ENCODE results near the gene HTN1. TPM values are rescaled to one million over a fixed set of nuclear protein-coding genes. Genes with fewer than 3 reads are reported as not detected.
"Not testable (repeated sequence)": the region's sequence is repeated elsewhere in the genome, so short reads cannot be mapped to it uniquely, and the experiment has no call there.

HTN1 gene
- total RNA-seq (2022) (not detected in 2 replicates), Bru-seq, nascent RNA (not detected), BruChase-seq, experiment 1, labeled RNA remaining after a 6-hour chase (not detected), BruChase-seq, experiment 2, labeled RNA remaining after a 2-hour chase (not detected)
- long read RNA-seq, result 0 reads

- H3K36me3 Mint-ChIP-seq (ENCODE audit: insufficient read depth, unreplicated experiment); DNase-seq: not testable (repeated sequence)
These were observed at the start of gene HTN1 for GRCh38 chr4:70050138-70050537. Gene HTN1, plus strand, starts transcription at chr4:70050438. Its CDS starts 2,639 bp downstream, at chr4:70053077.

DNA sequence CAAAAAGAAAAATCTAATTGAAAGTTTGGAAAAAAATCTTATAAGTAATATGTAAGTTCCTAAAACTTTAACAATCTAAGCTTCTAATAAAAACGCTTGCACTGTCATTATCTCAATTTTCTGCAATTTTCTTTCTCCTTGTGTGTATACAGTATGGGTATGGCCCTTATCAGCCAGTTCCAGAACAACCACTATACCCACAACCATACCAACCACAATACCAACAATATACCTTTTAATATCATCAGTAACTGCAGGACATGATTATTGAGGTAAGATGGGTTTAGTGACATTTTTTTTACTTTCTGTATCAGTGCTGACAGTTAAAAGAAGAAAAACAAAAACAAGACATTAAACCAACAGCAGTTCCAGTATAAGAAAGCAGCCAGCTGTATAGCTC lies 49.5 kb upstream of the HTN1 start:
- H3K27ac Mint-ChIP-seq (ENCODE audit: unreplicated experiment), result no peak overlapping the region
- CTCF ChIA-PET, result no interaction called here
- H3K27me3 Mint-ChIP-seq (ENCODE audit: unreplicated experiment), result no peaks in the 10 kb centered on the region
- BruUV-seq (replicated peaks), result no TSS peak
- no peaks in the 10 kb centered on the region for H3K9me3 Mint-ChIP-seq (ENCODE audit: low read depth, unreplicated experiment)
- no peaks in the 10 kb centered on the region for H3K36me3 Mint-ChIP-seq (ENCODE audit: insufficient read depth, unreplicated experiment)
- H3K4me3 Mint-ChIP-seq (ENCODE audit: low read depth, unreplicated experiment), result no peak overlapping the region
- TF ChIP-seq, protein P1, sequence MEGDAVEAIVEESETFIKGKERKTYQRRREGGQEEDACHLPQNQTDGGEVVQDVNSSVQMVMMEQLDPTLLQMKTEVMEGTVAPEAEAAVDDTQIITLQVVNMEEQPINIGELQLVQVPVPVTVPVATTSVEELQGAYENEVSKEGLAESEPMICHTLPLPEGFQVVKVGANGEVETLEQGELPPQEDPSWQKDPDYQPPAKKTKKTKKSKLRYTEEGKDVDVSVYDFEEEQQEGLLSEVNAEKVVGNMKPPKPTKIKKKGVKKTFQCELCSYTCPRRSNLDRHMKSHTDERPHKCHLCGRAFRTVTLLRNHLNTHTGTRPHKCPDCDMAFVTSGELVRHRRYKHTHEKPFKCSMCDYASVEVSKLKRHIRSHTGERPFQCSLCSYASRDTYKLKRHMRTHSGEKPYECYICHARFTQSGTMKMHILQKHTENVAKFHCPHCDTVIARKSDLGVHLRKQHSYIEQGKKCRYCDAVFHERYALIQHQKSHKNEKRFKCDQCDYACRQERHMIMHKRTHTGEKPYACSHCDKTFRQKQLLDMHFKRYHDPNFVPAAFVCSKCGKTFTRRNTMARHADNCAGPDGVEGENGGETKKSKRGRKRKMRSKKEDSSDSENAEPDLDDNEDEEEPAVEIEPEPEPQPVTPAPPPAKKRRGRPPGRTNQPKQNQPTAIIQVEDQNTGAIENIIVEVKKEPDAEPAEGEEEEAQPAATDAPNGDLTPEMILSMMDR (IDR thresholded peaks at IDR 0.05; ENCODE audit: unreplicated experiment), result no peak
- H3K4me1 Mint-ChIP-seq (ENCODE audit: low read depth, unreplicated experiment), result no peaks in the 10 kb centered on the region
- intact Hi-C loops (cut with micrococcal nuclease; ENCODE audit: unreplicated experiment), result no loop called here
- DNase-seq, result no peak

More at GRCh38 chr4:70050138-70050537, at the start of gene HTN1:
- H3K4me3 Mint-ChIP-seq (ENCODE audit: low read depth, unreplicated experiment); H3K27me3 Mint-ChIP-seq (ENCODE audit: unreplicated experiment); BruUV-seq (replicated peaks); H3K9me3 Mint-ChIP-seq (ENCODE audit: low read depth, unreplicated experiment); H3K27ac Mint-ChIP-seq (ENCODE audit: unreplicated experiment); CTCF ChIA-PET; H3K4me1 Mint-ChIP-seq (ENCODE audit: low read depth, unreplicated experiment); intact Hi-C loops (cut with micrococcal nuclease; ENCODE audit: unreplicated experiment): not testable (repeated sequence)

GRCh38 chr4:70002507-70002906 lies 47.7 kb upstream of the HTN1 start:
- Mint-ChIP-seq H3K36me3 (ENCODE audit: insufficient read depth, unreplicated experiment) (no peaks in the 10 kb centered on the region), H3K9me3 (ENCODE audit: low read depth, unreplicated experiment) (no peaks in the 10 kb centered on the region), H3K27ac (ENCODE audit: unreplicated experiment) (no peak overlapping the region), H3K4me3 (ENCODE audit: low read depth, unreplicated experiment) (no peak overlapping the region), H3K27me3 (ENCODE audit: unreplicated experiment) (no peaks in the 10 kb centered on the region), H3K4me1 (ENCODE audit: low read depth, unreplicated experiment) (no peaks in the 10 kb centered on the region)
- BruUV-seq (replicated peaks), result no TSS peak
- intact Hi-C loops (cut with micrococcal nuclease; ENCODE audit: unreplicated experiment), result no loop called here
- no peak for DNase-seq
- TF ChIP-seq, protein P1 (IDR thresholded peaks at IDR 0.05; ENCODE audit: unreplicated experiment), result no peak
- CTCF ChIA-PET, result no interaction called here

GRCh38 chr4:70008771-70009170 lies 41.5 kb upstream of the HTN1 start:
- no peak overlapping the region for H3K4me3 Mint-ChIP-seq (ENCODE audit: low read depth, unreplicated experiment)
- H3K27me3 Mint-ChIP-seq (ENCODE audit: unreplicated experiment), result no peaks in the 10 kb centered on the region
- H3K27ac Mint-ChIP-seq (ENCODE audit: unreplicated experiment), result no peak overlapping the region
- CTCF ChIA-PET, result no interaction called here
- H3K36me3 Mint-ChIP-seq (ENCODE audit: insufficient read depth, unreplicated experiment), result no peaks in the 10 kb centered on the region
- no peaks in the 10 kb centered on the region for H3K9me3 Mint-ChIP-seq (ENCODE audit: low read depth, unreplicated experiment)
- intact Hi-C loops (cut with micrococcal nuclease; ENCODE audit: unreplicated experiment), result no loop called here
- BruUV-seq (replicated peaks), result no TSS peak
- no peaks in the 10 kb centered on the region for H3K4me1 Mint-ChIP-seq (ENCODE audit: low read depth, unreplicated experiment)
- no peak for DNase-seq
- TF ChIP-seq, protein P1 (IDR thresholded peaks at IDR 0.05; ENCODE audit: unreplicated experiment), result no peak

DNA sequence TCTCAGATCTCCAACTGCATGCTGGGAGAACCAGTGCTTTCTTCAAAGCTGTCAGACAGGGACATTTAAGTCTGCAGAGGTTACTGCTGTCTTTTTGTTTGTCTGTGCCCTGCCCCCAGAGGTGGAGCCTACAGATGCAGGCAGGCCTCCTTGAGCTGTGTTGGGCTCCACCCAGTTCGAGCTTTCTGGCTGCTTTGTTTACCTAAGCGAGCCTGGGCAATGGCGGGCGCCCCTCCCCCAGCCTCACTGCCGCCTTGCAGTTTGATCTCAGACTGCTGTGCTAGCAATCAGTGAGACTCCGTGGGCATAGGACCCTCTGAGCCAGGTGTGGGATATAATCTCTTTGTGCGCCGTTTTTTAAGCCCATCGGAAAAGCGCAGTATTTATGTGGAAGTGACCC lies 31.2 kb upstream of the HTN1 start:
- DNase-seq; H3K27ac Mint-ChIP-seq (ENCODE audit: unreplicated experiment); H3K27me3 Mint-ChIP-seq (ENCODE audit: unreplicated experiment); H3K36me3 Mint-ChIP-seq (ENCODE audit: insufficient read depth, unreplicated experiment); H3K4me1 Mint-ChIP-seq (ENCODE audit: low read depth, unreplicated experiment); H3K4me3 Mint-ChIP-seq (ENCODE audit: low read depth, unreplicated experiment); CTCF ChIA-PET; intact Hi-C loops (cut with micrococcal nuclease; ENCODE audit: unreplicated experiment); BruUV-seq (replicated peaks); H3K9me3 Mint-ChIP-seq (ENCODE audit: low read depth, unreplicated experiment): not testable (repeated sequence)

Measured in Calu3 (cell line).